Mesenchymal stem cell (in vitro differentiated cells and primary cell): Measurements from ENCODE around the gene BNIP2.
"Not testable (repeated sequence)": the region's sequence is repeated elsewhere in the genome, so short reads cannot be mapped to it uniquely, and the experiment has no call there.

ENCODE experiments used
- DNase-seq: peaks from one replicate; pipeline ENCODE4 v3.0.0-alpha.2; 2013
- H2AFZ ChIP-seq: one replicate; pipeline ENCODE4 v1.6.1; 2013; ENCODE audit warnings: low read depth, mild to moderate bottlenecking, control low read depth, inconsistent platforms, low read length, moderate library complexity
- H2AK5ac ChIP-seq: 2 replicates; pipeline ENCODE4 v1.6.1; 2013; ENCODE audit warnings: low read length, moderate library complexity, mild to moderate bottlenecking, inconsistent platforms; ENCODE audit not compliant: severe bottlenecking
- H2BK120ac ChIP-seq: one replicate; pipeline ENCODE4 v1.6.1; 2013; ENCODE audit warnings: low read depth, mild to moderate bottlenecking, inconsistent platforms, low read length, moderate library complexity
- H2BK12ac ChIP-seq, 2 experiments: one replicate each; pipeline ENCODE4 v1.6.1; 2013; ENCODE audit warnings: inconsistent platforms in 2 of 2, low read length in 2 of 2, mild to moderate bottlenecking in 2 of 2, moderate library complexity in 2 of 2, control low read depth in 1 of 2
- H2BK15ac ChIP-seq: one replicate; pipeline ENCODE4 v1.6.1; 2013; ENCODE audit warnings: mild to moderate bottlenecking, low read depth, inconsistent platforms; ENCODE audit not compliant: poor library complexity, severe bottlenecking
- H2BK5ac ChIP-seq: 2 replicates; pipeline ENCODE4 v1.6.1; 2013; ENCODE audit warnings: low read depth, mild to moderate bottlenecking, low read length, control low read depth, inconsistent platforms; ENCODE audit not compliant: poor library complexity, severe bottlenecking
- H3K14ac ChIP-seq, 2 experiments: one replicate each; pipeline ENCODE4 v1.6.1; 2013; ENCODE audit warnings: inconsistent platforms in 2 of 2, low read length in 2 of 2, control low read depth in 1 of 2, mild to moderate bottlenecking in 1 of 2, moderate library complexity in 1 of 2
- H3K18ac ChIP-seq, 2 experiments: one replicate each; pipeline ENCODE4 v1.6.1; 2013; ENCODE audit warnings: inconsistent platforms in 2 of 2, low read length in 2 of 2, control low read depth in 1 of 2, low read depth in 1 of 2, mild to moderate bottlenecking in 1 of 2
- H3K23ac ChIP-seq, 2 experiments: one replicate each; pipeline ENCODE4 v1.6.1; 2013; ENCODE audit warnings: inconsistent platforms in 2 of 2, low read length in 2 of 2, mild to moderate bottlenecking in 2 of 2, moderate library complexity in 2 of 2, control low read depth in 1 of 2
- H3K27ac ChIP-seq: 2 replicates; pipeline ENCODE4 v1.5.1; 2013; ENCODE audit warnings: mild to moderate bottlenecking, moderate library complexity, low read length, control low read depth, inconsistent platforms; ENCODE audit not compliant: poor library complexity, severe bottlenecking
- H3K27me3 ChIP-seq, 2 experiments: 2 replicates each; pipeline versions ENCODE4 v1.6.1 to v1.7.0; 2013; ENCODE audit warnings: low read length in 2 of 2, mild to moderate bottlenecking in 2 of 2, moderate library complexity in 2 of 2, control low read depth in 1 of 2, inconsistent platforms in 1 of 2; ENCODE audit not compliant: control insufficient read depth in 1 of 2, insufficient read depth in 1 of 2
- H3K36me3 ChIP-seq, 2 experiments: 2 replicates each; pipeline versions ENCODE4 v1.6.1 to v1.7.0; 2013; ENCODE audit warnings: low read length in 2 of 2, control low read depth in 1 of 2, inconsistent platforms in 1 of 2, low read depth in 1 of 2, mild to moderate bottlenecking in 1 of 2; ENCODE audit not compliant: insufficient read depth in 2 of 2, control insufficient read depth in 1 of 2
- H3K4ac ChIP-seq, 2 experiments: one replicate each; pipeline ENCODE4 v1.6.1; 2013; ENCODE audit warnings: inconsistent platforms in 2 of 2, low read length in 2 of 2, mild to moderate bottlenecking in 2 of 2, moderate library complexity in 2 of 2, control low read depth in 1 of 2, low read depth in 1 of 2
- H3K4me1 ChIP-seq: 2 replicates; pipeline ENCODE4 v1.6.1; 2013; ENCODE audit warnings: low read depth, low read length, control low read depth; ENCODE audit not compliant: control insufficient read depth, insufficient read depth
- H3K4me2 ChIP-seq: 2 replicates; pipeline ENCODE4 v1.6.1; 2013; ENCODE audit warnings: low read length, mild to moderate bottlenecking, inconsistent platforms; ENCODE audit not compliant: poor library complexity, severe bottlenecking
- H3K4me3 ChIP-seq, 2 experiments: 2 replicates each; pipeline versions ENCODE4 v1.5.1 to v1.7.0; 2013; ENCODE audit warnings: low read length in 2 of 2, mild to moderate bottlenecking in 2 of 2, control low read depth in 1 of 2, low read depth in 1 of 2; ENCODE audit not compliant: insufficient read depth in 1 of 2
- H3K79me1 ChIP-seq: replicated peaks from 2 replicates; pipeline ENCODE4 v1.6.1; 2013; ENCODE audit warnings: mild to moderate bottlenecking, control low read depth, low read length, inconsistent platforms; ENCODE audit not compliant: poor library complexity, severe bottlenecking
- H3K9ac ChIP-seq: 2 replicates; pipeline ENCODE4 v1.7.0; 2013; ENCODE audit warnings: mild to moderate bottlenecking, low read length, moderate library complexity
- H3K9me3 ChIP-seq: 2 replicates; pipeline ENCODE4 v1.7.0; 2013; ENCODE audit warnings: mild to moderate bottlenecking, low read length; ENCODE audit not compliant: control insufficient read depth
- H4K8ac ChIP-seq: one replicate; pipeline ENCODE4 v1.6.1; 2013; ENCODE audit warnings: inconsistent platforms, mild to moderate bottlenecking, low read length, moderate library complexity
- H4K91ac ChIP-seq: one replicate; pipeline ENCODE4 v1.6.1; 2013; ENCODE audit warnings: mild to moderate bottlenecking, low read length, inconsistent platforms
- WGBS: methylation state at CpG from one replicate; pipeline ENCODE4 v1.1.7; 2013; ENCODE audit warnings: mixed read lengths; 5-methylcytosine and 5-hydroxymethylcytosine counted together

BNIP2 gene

DNA sequence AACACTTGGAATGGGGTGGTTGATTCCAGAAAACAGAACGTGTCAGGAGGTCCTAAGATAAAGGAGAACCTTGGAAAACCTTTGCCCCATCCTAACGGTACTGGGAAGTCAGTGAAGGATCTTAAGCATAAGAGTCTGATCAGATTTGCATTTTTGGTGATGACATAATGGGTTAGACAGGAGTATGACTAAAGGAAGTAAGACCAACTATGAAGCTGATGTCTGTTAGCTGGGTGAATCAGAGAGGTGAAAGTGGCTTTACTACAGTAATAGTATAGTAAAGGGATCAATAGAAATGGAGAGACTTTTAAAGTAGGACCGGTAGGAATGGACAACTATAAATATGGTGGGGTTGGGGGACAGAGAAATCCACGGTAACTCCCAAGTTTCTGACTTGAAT is 44.4 kb downstream of the BNIP2 start:
- no peaks in the 10 kb centered on the region for H3K9me3 ChIP-seq
- H2AFZ ChIP-seq = no peak overlapping the region
- H3K27ac ChIP-seq = no peak overlapping the region
- 95% methylated on average over 4 of the region's 4 CpGs for WGBS
- H3K27me3 ChIP-seq = no peaks in the 10 kb centered on the region
- no peak overlapping the region for H3K23ac ChIP-seq
- H3K4me2 ChIP-seq = no peak overlapping the region
- no peak overlapping the region for H3K14ac ChIP-seq
- H4K8ac ChIP-seq = no peak overlapping the region
- peaks cover 12% of the 10 kb centered on the region for H3K79me1 ChIP-seq
- H3K18ac ChIP-seq = no peak overlapping the region
- H3K4me3 ChIP-seq = no peak overlapping the region
- DNase-seq = no peak
- no peak overlapping the region for H2AK5ac ChIP-seq
- no peak overlapping the region for H3K9ac ChIP-seq
- no peak overlapping the region for H2BK120ac ChIP-seq
- H2BK15ac ChIP-seq = no peak overlapping the region
- H3K4me1 ChIP-seq = no peaks in the 10 kb centered on the region
- no peak overlapping the region for H4K91ac ChIP-seq
- no peak overlapping the region for H2BK5ac ChIP-seq
- no peak overlapping the region for H2BK12ac ChIP-seq
- peaks cover 17 to 70% of the 10 kb centered on the region in 2 experiments for H3K36me3 ChIP-seq
- no peak overlapping the region for H3K4ac ChIP-seq

DNA sequence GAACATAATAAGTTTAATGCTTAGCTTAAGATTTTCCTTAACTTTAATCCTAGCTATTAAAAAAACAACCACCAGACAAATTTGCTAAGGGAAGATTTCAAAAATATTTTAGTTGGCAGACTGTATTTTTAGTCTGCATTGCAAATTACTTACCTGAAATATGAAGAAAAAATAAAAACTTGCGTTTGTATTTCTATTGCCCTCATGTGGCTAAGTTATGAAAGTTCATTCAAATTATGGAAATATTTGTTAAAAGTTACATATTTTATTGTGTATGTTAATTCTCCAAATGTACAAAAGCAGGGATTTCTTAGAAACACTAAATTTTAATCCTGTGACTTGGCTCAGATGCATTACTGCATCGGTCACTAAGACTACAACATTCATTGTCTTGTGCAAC is 46.8 kb downstream of the BNIP2 start:
- H3K36me3 ChIP-seq = peaks cover 21 to 75% of the 10 kb centered on the region in 2 experiments
- no peak overlapping the region for H2BK15ac ChIP-seq
- no peaks in the 10 kb centered on the region for H3K27me3 ChIP-seq
- no peak overlapping the region for H3K4me2 ChIP-seq
- WGBS = no CpG with 5 or more reads among the region's 2 CpGs
- H2BK12ac ChIP-seq = no peak overlapping the region
- H2AFZ ChIP-seq = no peak overlapping the region
- H3K9me3 ChIP-seq = no peaks in the 10 kb centered on the region
- no peak overlapping the region for H4K8ac ChIP-seq
- no peak overlapping the region for H3K14ac ChIP-seq
- DNase-seq = no peak
- H2BK120ac ChIP-seq = no peak overlapping the region
- H3K9ac ChIP-seq = no peak overlapping the region
- H2BK5ac ChIP-seq = no peak overlapping the region
- H3K18ac ChIP-seq = no peak overlapping the region
- H3K23ac ChIP-seq = no peak overlapping the region
- H3K79me1 ChIP-seq = peaks cover 11% of the 10 kb centered on the region
- H3K4ac ChIP-seq = no peak overlapping the region
- no peak overlapping the region for H3K4me3 ChIP-seq
- no peaks in the 10 kb centered on the region for H3K4me1 ChIP-seq
- no peak overlapping the region for H3K27ac ChIP-seq
- H4K91ac ChIP-seq = no peak overlapping the region
- H2AK5ac ChIP-seq = no peak overlapping the region

DNA sequence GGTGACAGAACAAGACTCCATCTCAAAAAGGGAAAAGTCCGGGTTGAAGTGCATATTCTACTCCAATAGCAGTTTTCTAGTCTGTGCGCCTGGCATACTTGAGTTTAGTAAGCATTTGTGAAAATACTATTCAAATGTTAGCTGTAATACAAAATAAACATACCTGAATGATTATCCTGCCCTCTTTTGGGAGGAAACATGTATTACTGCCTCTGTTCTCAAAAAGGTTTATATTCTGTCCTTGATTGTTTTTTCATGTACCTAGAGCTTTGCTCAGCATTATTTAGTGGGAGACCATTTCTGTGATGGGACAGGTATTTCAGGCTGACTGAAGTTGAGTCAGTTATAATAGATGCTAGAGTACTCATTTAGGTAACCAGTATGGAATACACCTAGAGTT is 51.6 kb downstream of the BNIP2 start:
- H4K8ac ChIP-seq, H3K9me3 ChIP-seq, H3K14ac ChIP-seq, H2AFZ ChIP-seq, H2AK5ac ChIP-seq, H3K4me1 ChIP-seq, DNase-seq, H3K18ac ChIP-seq, H2BK5ac ChIP-seq, H3K4me3 ChIP-seq, H2BK15ac ChIP-seq, H3K23ac ChIP-seq, H3K9ac ChIP-seq, H2BK12ac ChIP-seq, H3K4me2 ChIP-seq, H3K27me3 ChIP-seq, H4K91ac ChIP-seq, H2BK120ac ChIP-seq, H3K4ac ChIP-seq, H3K79me1 ChIP-seq, H3K27ac ChIP-seq: not testable (repeated sequence)
- peaks cover 4 to 56% of the 10 kb centered on the region in 2 experiments for H3K36me3 ChIP-seq
- no CpG with 5 or more reads among the region's 2 CpGs for WGBS

DNA sequence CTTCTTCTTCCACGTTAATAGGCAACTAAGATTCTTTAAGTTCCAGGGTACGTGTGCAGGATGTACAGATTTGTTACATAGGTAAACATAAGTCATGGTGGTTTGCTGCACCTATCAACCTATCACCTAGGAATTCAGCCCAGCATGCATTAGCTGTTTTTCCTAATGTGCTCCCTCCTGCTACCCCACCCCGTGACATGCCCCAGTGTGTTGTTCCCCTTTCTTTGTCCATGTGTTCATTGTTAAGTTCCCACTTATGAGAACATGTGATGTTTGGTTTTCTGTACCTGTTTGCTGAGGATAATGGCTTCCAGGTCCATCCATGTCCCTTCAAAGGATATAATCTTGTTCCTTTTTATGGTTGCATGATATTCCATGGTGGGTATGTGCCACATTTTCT is 52.9 kb downstream of the BNIP2 start:
- 90% methylated on average over 2 of the region's 3 CpGs for WGBS
- Histone ChIP-seq H2BK12ac (no peak overlapping the region), H3K27ac (no peak overlapping the region), H3K23ac (no peak overlapping the region), H3K79me1 (peaks cover 3% of the 10 kb centered on the region), H3K9me3 (no peaks in the 10 kb centered on the region), H3K9ac (no peak overlapping the region), H4K8ac (no peak overlapping the region), H3K14ac (no peak overlapping the region), H3K18ac (no peak overlapping the region), H3K36me3 (peaks cover 4 to 46% of the 10 kb centered on the region in 2 experiments), H3K27me3 (no peaks in the 10 kb centered on the region), H2BK5ac (no peak overlapping the region), H4K91ac (no peak overlapping the region), H3K4ac (no peak overlapping the region), H2AFZ (no peak overlapping the region), H2BK15ac (no peak overlapping the region), H3K4me2 (no peak overlapping the region), H3K4me3 (no peak overlapping the region), H3K4me1 (no peaks in the 10 kb centered on the region), H2BK120ac (no peak overlapping the region), H2AK5ac (no peak overlapping the region)
- DNase-seq = no peak
